Subcutaneous preadipocyte (primary cell): ENCODE data around the gene SHF. TPM values are rescaled to one million over a fixed set of nuclear protein-coding genes. Genes with fewer than 3 reads are reported as not detected.

Experiments used
- total RNA-seq: library from RNA; depleted of rRNA; stranded (reverse); fragments of >200 nt; gene quantifications from 2 replicates; pipeline ENCODE4 v1.2.3, GENCODE V29; 2012

SHF gene, protein sequence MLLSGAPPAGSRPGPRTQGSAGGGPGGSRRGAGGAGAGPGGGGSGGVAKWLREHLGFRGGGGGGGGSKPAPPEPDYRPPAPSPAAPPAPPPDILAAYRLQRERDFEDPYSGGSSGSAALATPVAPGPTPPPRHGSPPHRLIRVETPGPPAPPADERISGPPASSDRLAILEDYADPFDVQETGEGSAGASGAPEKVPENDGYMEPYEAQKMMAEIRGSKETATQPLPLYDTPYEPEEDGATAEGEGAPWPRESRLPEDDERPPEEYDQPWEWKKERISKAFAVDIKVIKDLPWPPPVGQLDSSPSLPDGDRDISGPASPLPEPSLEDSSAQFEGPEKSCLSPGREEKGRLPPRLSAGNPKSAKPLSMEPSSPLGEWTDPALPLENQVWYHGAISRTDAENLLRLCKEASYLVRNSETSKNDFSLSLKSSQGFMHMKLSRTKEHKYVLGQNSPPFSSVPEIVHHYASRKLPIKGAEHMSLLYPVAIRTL
- total RNA-seq: 0.73 and 0.78 TPM in 2 replicates

GRCh38 chr15:45187894-45188830, at the start of gene SHF:
TSS of gene SHF (minus strand) at chr15:45187966. CDS start at chr15:45187951, 15 bp downstream.

DNA sequence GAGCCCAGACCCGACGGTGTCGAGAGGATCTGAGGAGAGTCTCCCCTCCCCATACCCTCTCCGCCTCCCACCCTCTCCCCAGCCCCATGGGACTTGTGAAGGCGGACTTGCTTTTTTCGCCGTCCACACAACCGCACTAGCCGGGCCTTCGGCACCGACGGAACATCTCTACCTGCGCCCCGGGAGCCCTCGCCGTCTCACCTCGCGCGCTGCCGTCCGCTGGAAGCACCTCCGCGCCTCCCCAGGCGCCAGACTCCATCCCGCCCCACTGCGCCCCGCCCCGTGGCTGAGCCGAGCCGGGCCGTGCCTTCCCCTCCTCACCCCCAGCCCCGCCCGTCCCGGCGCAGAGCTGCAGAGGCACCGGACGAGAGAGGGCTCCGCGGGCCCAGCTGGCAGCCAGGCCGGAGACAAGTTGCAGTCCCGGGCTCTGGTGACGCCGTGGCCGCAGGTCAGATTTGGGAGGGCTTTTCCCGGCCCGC, 58.1 kb downstream of the SHF start, which contains the start of the genes DUOX1 and DUOXA1:
TSS of gene DUOX1 (plus strand) at position 344 of the 479 bp plus-strand sequence. CDS start 1,973 bp downstream, outside the sequence.
TSS of gene DUOXA1 (minus strand) at position 229 of the 479 bp plus-strand sequence. CDS start 6,865 bp downstream, outside the sequence.

Other genes with a start within 250 kb of the SHF start
- gene TERB2, start 231.3 kb downstream of the SHF start, total RNA-seq: not detected in 2 replicates
- gene SORD, start 164.8 kb downstream of the SHF start, total RNA-seq: 29.0 and 42.6 TPM in 2 replicates
- not detected in 2 replicates for gene DUOX2, start 73.8 kb downstream of the SHF start, total RNA-seq
- not detected in 2 replicates for gene DUOXA2, start 73.6 kb downstream of the SHF start, total RNA-seq
- gene DUOXA1, start 58.1 kb downstream of the SHF start, total RNA-seq: not detected in 2 replicates
- gene DUOX1, start 58.0 kb downstream of the SHF start, total RNA-seq: under 0.01 TPM in 1 of 2 replicates, not detected in the other
- gene SLC28A2, start 64.3 kb upstream of the SHF start, total RNA-seq: not detected in 2 replicates
- 0.73 and 0.98 TPM in 2 replicates for gene GATM, start 190.6 kb upstream of the SHF start, total RNA-seq